Mesenteric fat pad (tissue), 1 donor: ENCODE measurements around the gene GRIP2. TPM values are rescaled to one million over a fixed set of nuclear protein-coding genes. Genes with fewer than 3 reads are reported as not detected.

Source experiments
- DNase-seq: peaks from one replicate; pipeline ENCODE4 v3.0.0-alpha.2; 2020; ENCODE audit warnings: low spot score
- total RNA-seq: library from RNA; stranded (reverse); fragmentation: NEBNext Ultra II Directional; extraction: Animal tissue kit (Norgen Biotek cat#: 25700); gene quantifications from one replicate; pipeline ENCODE4 v1.2.1, GENCODE V29; 2021
- donor health status: DM: yes; HTN: yes; CAD: no.

GRIP2 gene
- total RNA-seq, 1 donor from 2014 or later, result 0.71 TPM

- no peak for DNase-seq
Observed at GRCh38 chr3:14488286-14489041, 51.7 kb downstream of the GRIP2 start.

- DNase-seq, result no peak
Observed at GRCh38 chr3:14487821-14488220, 52.3 kb downstream of the GRIP2 start.

GRCh38 chr3:14487086-14487485 lies 53.1 kb downstream of the GRIP2 start:
- DNase-seq, result no peak

GRCh38 chr3:14486460-14486859 lies 53.7 kb downstream of the GRIP2 start:
- no peak for DNase-seq

- DNase-seq, result no peak
Observed at GRCh38 chr3:14485981-14486380, 54.2 kb downstream of the GRIP2 start.

GRCh38 chr3:14484741-14485140 lies 55.4 kb downstream of the GRIP2 start:
- DNase-seq, result no peak

- DNase-seq, result no peak
Observed at GRCh38 chr3:14483286-14483685, 56.9 kb downstream of the GRIP2 start.

GRCh38 chr3:14482271-14482721 lies 57.8 kb downstream of the GRIP2 start:
- DNase-seq, result no peak

GRCh38 chr3:14481646-14482036 lies 58.5 kb downstream of the GRIP2 start:
- no peak for DNase-seq

GRCh38 chr3:14481018-14481645 lies 59.0 kb downstream of the GRIP2 start:
- DNase-seq, result no peak

- DNase-seq, result no peak
Observed at GRCh38 chr3:14480207-14481017, 59.7 kb downstream of the GRIP2 start.

GRCh38 chr3:14479591-14479990 lies 60.6 kb downstream of the GRIP2 start:
- no peak for DNase-seq

- DNase-seq, result no peak
Observed at GRCh38 chr3:14478956-14479550, 61.1 kb downstream of the GRIP2 start.

- DNase-seq, result no peak
Observed at GRCh38 chr3:14477311-14477935, 62.7 kb downstream of the GRIP2 start.

- no peak for DNase-seq
Observed at GRCh38 chr3:14476583-14477265, 63.4 kb downstream of the GRIP2 start.

- no peak for DNase-seq
Observed at GRCh38 chr3:14475621-14476020, 64.5 kb downstream of the GRIP2 start.

GRCh38 chr3:14474363-14475081 lies 65.6 kb downstream of the GRIP2 start:
- no peak for DNase-seq

GRCh38 chr3:14473411-14473891 lies 66.7 kb downstream of the GRIP2 start:
- DNase-seq, result no peak

GRCh38 chr3:14472471-14473351 lies 67.4 kb downstream of the GRIP2 start:
- no peak for DNase-seq
